OCI-LY1 (cell line): ENCODE measurements around the gene ZFHX3.

Source experiments
- H2AFZ ChIP-seq: fragments of 200-600 bp; sonication (generic), shearing (Covaris generic); 2 replicates; pipeline ENCODE4 v1.6.0; 2014; ENCODE audit warnings: antibody characterized with exemption, mild to moderate bottlenecking, low read length
- H3F3A ChIP-seq: fragments of 200-600 bp; sonication (generic), shearing (Covaris generic); 2 replicates; pipeline ENCODE4 v1.6.0; 2014; ENCODE audit warnings: mild to moderate bottlenecking, antibody characterized with exemption, low read length, moderate library complexity; ENCODE audit not compliant: insufficient read depth
- H3K27ac ChIP-seq: fragments of 200-600 bp; sonication (generic); 2 replicates; pipeline ENCODE4 v1.5.1; 2014; ENCODE audit warnings: low read length, mixed run types, mild to moderate bottlenecking, low read depth; ENCODE audit not compliant: poor library complexity, severe bottlenecking
- H3K27me3 ChIP-seq: fragments of 200-600 bp; sonication (generic); 2 replicates; pipeline ENCODE4 v1.6.0; 2014; ENCODE audit warnings: antibody characterized with exemption, mild to moderate bottlenecking, low read length, moderate library complexity; ENCODE audit not compliant: insufficient read depth
- H3K36me3 ChIP-seq: fragments of 200-600 bp; sonication (generic); 2 replicates; pipeline ENCODE4 v1.6.1; 2014; ENCODE audit warnings: mild to moderate bottlenecking, antibody characterized with exemption, low read length, moderate library complexity, mixed read lengths; ENCODE audit not compliant: insufficient read depth
- H3K4me1 ChIP-seq: fragments of 200-600 bp; sonication (generic); 2 replicates; pipeline ENCODE4 v1.5.1; 2014; ENCODE audit warnings: mild to moderate bottlenecking, low read length, moderate library complexity; ENCODE audit not compliant: insufficient read depth, severe bottlenecking
- H3K4me2 ChIP-seq: fragments of 200-600 bp; sonication (generic), shearing (Covaris generic); 2 replicates; pipeline ENCODE4 v1.6.1; 2014; ENCODE audit warnings: low read length
- H3K4me3 ChIP-seq: fragments of 200-600 bp; sonication (generic); 2 replicates; pipeline ENCODE4 v1.5.1; 2014; ENCODE audit warnings: low read length, low read depth, mild to moderate bottlenecking, mixed read lengths; ENCODE audit not compliant: poor library complexity, severe bottlenecking
- H3K79me2 ChIP-seq: fragments of 200-600 bp; shearing (Covaris generic); 2 replicates; pipeline ENCODE4 v1.6.1; 2016; ENCODE audit warnings: mixed run types, low read length, mixed read lengths; ENCODE audit not compliant: insufficient read depth
- H3K9ac ChIP-seq: fragments of 200-600 bp; sonication (generic), shearing (Covaris generic); 2 replicates; pipeline ENCODE4 v1.6.1; 2014; ENCODE audit warnings: mild to moderate bottlenecking, low read length, mixed read lengths
- H3K9me2 ChIP-seq: fragments of 200-600 bp; sonication (generic), shearing (Covaris generic); 2 replicates; pipeline ENCODE4 v1.6.1; 2014; ENCODE audit warnings: low read depth, mild to moderate bottlenecking, low read length, mixed read lengths
- H3K9me3 ChIP-seq: fragments of 200-600 bp; shearing (Covaris generic); 2 replicates; pipeline ENCODE4 v1.6.1; 2014; ENCODE audit warnings: low read length, mixed read lengths
- H4K20me1 ChIP-seq: fragments of 200-600 bp; sonication (generic), shearing (Covaris generic); 2 replicates; pipeline ENCODE4 v1.6.0; 2016; ENCODE audit warnings: mild to moderate bottlenecking, low read length; ENCODE audit not compliant: insufficient read depth
- EZH2 ChIP-seq: fragments of 200-600 bp; sonication (generic), shearing (Covaris generic); IDR thresholded peaks from 2 replicates; pipeline ENCODE4 v1.8.0; 2017; ENCODE audit warnings: borderline replicate concordance, mixed run types, mild to moderate bottlenecking, antibody characterized with exemption, low read length, moderate library complexity, mixed read lengths
- TF ChIP-seq, protein P1 (sequence below): fragments of 200-600 bp; sonication (generic), shearing (Covaris generic); IDR thresholded peaks from 2 replicates; pipeline ENCODE4 v1.5.1; 2017; ENCODE audit warnings: mild to moderate bottlenecking, antibody characterized with exemption, low read length, moderate library complexity, mixed read lengths

ZFHX3 gene

DNA sequence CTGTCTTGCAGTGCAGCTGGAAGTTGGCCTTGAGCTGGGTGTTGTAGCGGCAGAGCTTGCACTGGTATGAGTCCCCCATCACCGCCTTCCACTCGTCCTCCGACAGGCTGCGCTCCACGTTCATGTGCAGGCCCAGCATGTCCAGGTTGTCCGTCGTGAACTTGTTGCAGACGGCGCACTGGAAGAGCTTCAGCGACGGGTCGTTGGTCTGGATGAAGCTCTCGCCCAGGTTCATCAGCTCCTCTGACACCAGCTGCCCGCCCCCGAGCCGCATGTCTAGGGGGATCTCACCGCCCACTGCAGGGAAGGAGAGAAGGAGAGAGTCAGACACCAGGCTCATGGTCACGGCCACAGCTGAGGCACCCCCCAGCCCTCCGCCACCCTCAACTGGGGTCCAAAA is 97.3 kb downstream of the ZFHX3 start:
- no peaks in the 10 kb centered on the region for H3F3A ChIP-seq
- no peaks in the 10 kb centered on the region for H3K9me3 ChIP-seq
- no peaks in the 10 kb centered on the region for H3K27me3 ChIP-seq
- no peaks in the 10 kb centered on the region for H4K20me1 ChIP-seq
- H3K27ac ChIP-seq, result no peak overlapping the region
- H3K79me2 ChIP-seq, result no peaks in the 10 kb centered on the region
- H3K4me1 ChIP-seq, result no peaks in the 10 kb centered on the region
- no peak overlapping the region for H3K4me2 ChIP-seq
- TF ChIP-seq, protein P1, sequence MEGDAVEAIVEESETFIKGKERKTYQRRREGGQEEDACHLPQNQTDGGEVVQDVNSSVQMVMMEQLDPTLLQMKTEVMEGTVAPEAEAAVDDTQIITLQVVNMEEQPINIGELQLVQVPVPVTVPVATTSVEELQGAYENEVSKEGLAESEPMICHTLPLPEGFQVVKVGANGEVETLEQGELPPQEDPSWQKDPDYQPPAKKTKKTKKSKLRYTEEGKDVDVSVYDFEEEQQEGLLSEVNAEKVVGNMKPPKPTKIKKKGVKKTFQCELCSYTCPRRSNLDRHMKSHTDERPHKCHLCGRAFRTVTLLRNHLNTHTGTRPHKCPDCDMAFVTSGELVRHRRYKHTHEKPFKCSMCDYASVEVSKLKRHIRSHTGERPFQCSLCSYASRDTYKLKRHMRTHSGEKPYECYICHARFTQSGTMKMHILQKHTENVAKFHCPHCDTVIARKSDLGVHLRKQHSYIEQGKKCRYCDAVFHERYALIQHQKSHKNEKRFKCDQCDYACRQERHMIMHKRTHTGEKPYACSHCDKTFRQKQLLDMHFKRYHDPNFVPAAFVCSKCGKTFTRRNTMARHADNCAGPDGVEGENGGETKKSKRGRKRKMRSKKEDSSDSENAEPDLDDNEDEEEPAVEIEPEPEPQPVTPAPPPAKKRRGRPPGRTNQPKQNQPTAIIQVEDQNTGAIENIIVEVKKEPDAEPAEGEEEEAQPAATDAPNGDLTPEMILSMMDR, result no peak
- no peak for TF ChIP-seq EZH2
- no peaks in the 10 kb centered on the region for H3K36me3 ChIP-seq
- no peak overlapping the region for H3K9ac ChIP-seq
- H3K4me3 ChIP-seq, result no peak overlapping the region
- no peaks in the 10 kb centered on the region for H3K9me2 ChIP-seq
- H2AFZ ChIP-seq, result no peak overlapping the region

DNA sequence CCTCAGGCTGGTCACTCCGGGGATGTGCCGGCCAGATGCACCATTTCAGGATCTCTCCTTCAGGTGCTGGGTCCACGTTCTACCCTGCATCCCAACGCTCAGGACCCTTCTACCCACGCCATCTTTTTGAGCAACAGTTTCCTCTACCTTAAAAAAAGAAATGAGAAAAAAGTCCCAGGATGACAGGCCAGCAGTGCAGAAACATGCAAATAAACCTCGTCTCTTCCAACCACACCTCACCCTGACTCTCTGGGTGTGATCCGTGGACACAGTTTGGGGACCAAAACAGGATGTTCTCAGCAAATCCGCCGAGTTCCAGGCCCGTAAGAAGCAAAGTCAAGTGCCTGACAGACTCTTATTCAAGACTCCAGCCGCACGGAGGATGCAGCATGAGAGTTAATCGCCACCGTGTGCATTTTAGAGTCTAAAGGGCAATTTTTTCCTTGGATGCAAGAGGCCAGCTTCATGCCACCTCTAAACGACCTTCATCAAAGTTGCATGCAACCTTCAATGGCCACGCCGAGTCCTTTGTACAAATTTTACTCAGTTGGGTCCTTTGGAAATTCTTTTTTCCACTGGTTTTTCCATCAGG is 99.6 kb downstream of the ZFHX3 start:
- Histone ChIP-seq H2AFZ (no peak overlapping the region), H3K27me3 (no peaks in the 10 kb centered on the region), H3K79me2 (no peaks in the 10 kb centered on the region), H3K9me3 (no peaks in the 10 kb centered on the region), H4K20me1 (no peaks in the 10 kb centered on the region), H3K4me1 (no peaks in the 10 kb centered on the region), H3K27ac (no peak overlapping the region), H3K4me3 (no peak overlapping the region), H3K9me2 (no peaks in the 10 kb centered on the region), H3K36me3 (no peaks in the 10 kb centered on the region), H3F3A (no peaks in the 10 kb centered on the region), H3K4me2 (no peak overlapping the region), H3K9ac (no peak overlapping the region)
- no peak for TF ChIP-seq EZH2
- TF ChIP-seq, protein P1, result no peak

DNA sequence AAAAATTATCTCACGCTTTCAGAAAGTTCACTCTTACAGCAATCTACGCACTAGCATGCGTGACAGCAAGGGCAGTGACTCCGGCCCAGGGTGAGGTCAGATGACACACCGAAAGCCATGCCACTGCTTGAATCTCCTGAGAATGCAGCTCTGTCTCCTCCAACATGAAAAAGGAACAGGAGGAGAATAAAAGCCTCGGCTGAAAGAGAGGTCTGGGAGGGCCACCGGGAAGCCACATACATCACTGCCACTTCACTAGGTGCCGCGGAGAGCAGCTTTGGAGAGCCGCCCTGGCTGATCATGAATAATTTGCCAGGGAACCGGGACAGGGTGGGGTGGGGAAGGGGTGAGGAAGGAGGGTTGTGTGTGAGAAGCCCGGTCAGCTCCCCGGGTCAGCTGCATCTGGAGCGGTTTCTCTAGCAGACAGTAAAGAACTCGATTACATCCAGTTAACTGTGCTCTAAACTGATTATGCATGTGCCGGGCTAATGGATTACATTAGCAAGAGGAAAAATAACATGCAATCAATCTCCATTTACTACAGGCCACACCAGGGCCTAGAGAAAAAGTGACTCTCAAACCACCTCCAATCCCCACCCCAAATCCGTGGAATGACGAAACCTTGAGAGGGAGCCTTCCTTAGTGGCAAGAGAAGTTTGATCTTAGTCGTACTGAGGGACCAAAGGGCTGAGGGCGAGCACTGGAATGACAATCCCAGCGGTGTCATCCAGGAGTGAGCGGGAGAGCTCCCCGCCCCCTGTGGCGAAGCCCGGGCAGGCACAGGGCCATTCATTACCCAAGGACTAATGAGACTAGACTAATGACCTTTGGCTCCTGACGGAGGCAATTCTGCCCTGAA is 100.3 kb downstream of the ZFHX3 start:
- H3K27ac ChIP-seq, result no peak overlapping the region
- H3F3A ChIP-seq, result no peaks in the 10 kb centered on the region
- no peak overlapping the region for H3K9ac ChIP-seq
- TF ChIP-seq EZH2, result no peak
- TF ChIP-seq, protein P1, result no peak
- H2AFZ ChIP-seq, result no peak overlapping the region
- H3K9me3 ChIP-seq, result no peaks in the 10 kb centered on the region
- H3K27me3 ChIP-seq, result no peaks in the 10 kb centered on the region
- no peak overlapping the region for H3K4me3 ChIP-seq
- no peaks in the 10 kb centered on the region for H3K9me2 ChIP-seq
- H3K79me2 ChIP-seq, result no peaks in the 10 kb centered on the region
- no peaks in the 10 kb centered on the region for H4K20me1 ChIP-seq
- H3K36me3 ChIP-seq, result no peaks in the 10 kb centered on the region
- no peaks in the 10 kb centered on the region for H3K4me1 ChIP-seq
- H3K4me2 ChIP-seq, result no peak overlapping the region
